GM23338 (cell line): ENCODE measurements around the gene ALDH18A1. TPM values are rescaled to one million over a fixed set of nuclear protein-coding genes. Genes with fewer than 3 reads are reported as not detected.

Source experiments
- ATAC-seq: fragments of 200-7000 bp; cut with Tn5 transposase; 3 replicates; pipeline ENCODE4 v1.9.1; 2020
- DNase-seq: peaks from one replicate; pipeline ENCODE4 v3.0.0-alpha.2; 2015; ENCODE audit warnings: low spot score
- H2AFZ ChIP-seq: fragments of 200-600 bp; sonication (generic); 2 replicates; pipeline ENCODE4 v1.8.0; 2016; ENCODE audit warnings: antibody characterized with exemption, mild to moderate bottlenecking, moderate library complexity
- H3F3A ChIP-seq: fragments of 200-600 bp; sonication (generic); replicated peaks from 2 replicates; pipeline ENCODE4 v1.8.0; 2017; ENCODE audit warnings: antibody characterized with exemption, mixed run types, low read depth
- H3K27ac ChIP-seq: fragments of 200-600 bp; sonication (generic); 2 replicates; pipeline ENCODE4 v1.6.1; 2016; ENCODE audit warnings: low read depth
- H3K27me3 ChIP-seq: fragments of 200-600 bp; sonication (generic); 2 replicates; pipeline ENCODE4 v1.8.0; 2016; ENCODE audit warnings: mild to moderate bottlenecking, mixed run types, moderate library complexity; ENCODE audit not compliant: insufficient read depth
- H3K36me3 ChIP-seq: fragments of 200-600 bp; sonication (generic); 2 replicates; pipeline ENCODE4 v1.8.0; 2016; ENCODE audit warnings: mild to moderate bottlenecking; ENCODE audit not compliant: insufficient read depth
- H3K4me1 ChIP-seq: fragments of 200-600 bp; sonication (generic); 2 replicates; pipeline ENCODE4 v1.8.0; 2016; ENCODE audit warnings: mild to moderate bottlenecking, moderate library complexity; ENCODE audit not compliant: insufficient read depth
- H3K4me2 ChIP-seq: fragments of 200-600 bp; sonication (generic); 2 replicates; pipeline ENCODE4 v1.7.1; 2017; ENCODE audit warnings: mixed run types
- H3K4me3 ChIP-seq: fragments of 200-600 bp; sonication (generic); 2 replicates; pipeline ENCODE4 v1.6.1; 2016; ENCODE audit warnings: mixed run types
- H3K79me2 ChIP-seq: fragments of 200-600 bp; sonication (generic); replicated peaks from 2 replicates; pipeline ENCODE4 v1.8.0; 2017; ENCODE audit warnings: mild to moderate bottlenecking; ENCODE audit not compliant: insufficient read depth
- H3K9me2 ChIP-seq: fragments of 200-600 bp; sonication (generic); 2 replicates; pipeline ENCODE4 v1.8.0; 2017; ENCODE audit not compliant: insufficient read depth
- H4K20me1 ChIP-seq: fragments of 200-600 bp; sonication (generic); replicated peaks from 2 replicates; pipeline ENCODE4 v1.8.0; 2017; ENCODE audit warnings: mild to moderate bottlenecking; ENCODE audit not compliant: insufficient read depth
- H3K27ac Mint-ChIP-seq: 2 replicates; pipeline ENCODE4 v1.8.0; 2020; ENCODE audit warnings: inconsistent platforms, mild to moderate bottlenecking, moderate library complexity, mixed read lengths
- H3K27me3 Mint-ChIP-seq: 3 replicates; pipeline ENCODE4 v1.8.0; 2022; ENCODE audit warnings: low read depth, mild to moderate bottlenecking, moderate library complexity, mixed read lengths, inconsistent platforms; ENCODE audit not compliant: insufficient read depth, poor library complexity
- H3K36me3 Mint-ChIP-seq: 3 replicates; pipeline ENCODE4 v1.8.0; 2021; ENCODE audit warnings: low read depth, mild to moderate bottlenecking, inconsistent platforms, moderate library complexity, mixed read lengths
- H3K4me1 Mint-ChIP-seq: 3 replicates; pipeline ENCODE4 v1.8.0; 2020; ENCODE audit warnings: mild to moderate bottlenecking, inconsistent platforms, mixed read lengths
- H3K4me3 Mint-ChIP-seq: 3 replicates; pipeline ENCODE4 v1.8.0; 2021; ENCODE audit warnings: moderate library complexity, mild to moderate bottlenecking, inconsistent platforms, mixed read lengths
- H3K9me3 Mint-ChIP-seq: 3 replicates; pipeline ENCODE4 v1.8.0; 2020; ENCODE audit warnings: moderate library complexity, mild to moderate bottlenecking, inconsistent platforms, mixed read lengths
- CTCF ChIP-seq, 2 experiments: fragments of 200-600 bp in 1 of 2; sonication (generic) in 1 of 2; conservative IDR thresholded peaks; 2 replicates each; pipeline versions ENCODE4 v1.5.1 to v1.6.1; 2016 to 2017; ENCODE audit warnings: antibody characterized with exemption in 2 of 2, low read depth in 2 of 2, mild to moderate bottlenecking in 2 of 2, moderate library complexity in 1 of 2
- EZH2 ChIP-seq: fragments of 200-600 bp; sonication (generic); IDR thresholded peaks from one replicate; pipeline ENCODE4 v1.8.0; 2017; ENCODE audit warnings: antibody characterized with exemption, mild to moderate bottlenecking, low read depth; ENCODE audit not compliant: unreplicated experiment
- NANOG ChIP-seq: IDR thresholded peaks from 2 replicates; pipeline ENCODE4 v1.6.1; 2016; ENCODE audit warnings: antibody characterized with exemption, borderline replicate concordance
- STAT1 ChIP-seq: IDR thresholded peaks from one replicate; pipeline ENCODE4 v1.6.1; 2016; ENCODE audit warnings: antibody characterized with exemption; ENCODE audit not compliant: unreplicated experiment
- ZNF114 ChIP-seq: fragments of 250-450 bp; sonication (Bioruptor Pico); IDR thresholded peaks from 2 replicates; pipeline ENCODE4 v1.5.0; 2020; ENCODE audit warnings: mild to moderate bottlenecking, moderate library complexity
- ZNF462 ChIP-seq: fragments of 250-450 bp; sonication (Bioruptor Pico); IDR thresholded peaks from 2 replicates; pipeline ENCODE4 v1.5.0; 2020; ENCODE audit warnings: mild to moderate bottlenecking, moderate library complexity
- polyA plus RNA-seq: library from polyadenylated mRNA; unstranded; fragments of >200 nt; fragmentation: Nextera tagmentation; extraction: Ambion mirVana; gene quantifications from 2 replicates; pipeline ENCODE4 v1.2.1, GENCODE V29; 2016
- total RNA-seq: library from RNA; depleted of rRNA; stranded (reverse); fragments of >200 nt; shearing (Covaris generic); gene quantifications from 2 replicates; pipeline ENCODE4 v1.2.3, GENCODE V29; 2014

The ALDH18A1 gene
- total and polyA plus RNA-seq, 2 experiments from 2014 or later, result 35.1 to 117 TPM

GRCh38 chr10:95574649-95575365 lies 81.7 kb downstream of the ALDH18A1 start (continued):
- TF ChIP-seq ZNF462 (CRISPR knock-in tag), result no peak

- Mint-ChIP-seq H3K9me3 (no peaks in the 10 kb centered on the region), H3K27me3 (no peaks in the 10 kb centered on the region), H3K36me3 (no peaks in the 10 kb centered on the region), H3K27ac (no peak overlapping the region), H3K4me1 (no peaks in the 10 kb centered on the region), H3K4me3 (no peak overlapping the region)
- Histone ChIP-seq H3K27ac (no peak overlapping the region), H3K79me2 (no peaks in the 10 kb centered on the region), H3K4me1 (no peaks in the 10 kb centered on the region), H3K4me3 (no peak overlapping the region), H3K36me3 (no peaks in the 10 kb centered on the region), H3K27me3 (no peaks in the 10 kb centered on the region), H3K9me2 (peaks cover 4% of the 10 kb centered on the region; the same call in 1 of the 2 replicates), H3F3A (no peaks in the 10 kb centered on the region), H4K20me1 (no peaks in the 10 kb centered on the region), H3K4me2 (no peak overlapping the region), H2AFZ (no peak overlapping the region)
- DNase-seq, result no peak
- ATAC-seq, result no peak
- TF ChIP-seq CTCF (conservative IDR thresholded peaks at IDR 0.05; ENCODE audit: low read depth in 2 of 2), result no peak
- TF ChIP-seq EZH2, result no peak
- TF ChIP-seq ZNF114 (CRISPR knock-in tag), result no peak
- TF ChIP-seq ZNF462 (CRISPR knock-in tag), result no peak
- no peak for TF ChIP-seq NANOG
- TF ChIP-seq STAT1, result no peak
Observed at GRCh38 chr10:95573964-95574604, 82.4 kb downstream of the ALDH18A1 start.
